Glomerular visceral epithelial cell (primary cell): ENCODE results near the gene CEP131.

Experiments used
- DNase-seq: peaks from one replicate; pipeline ENCODE4 v3.0.0-alpha.2; 2016; ENCODE audit errors: extremely low spot score

The CEP131 gene

GRCh38 chr17:81199482-81199830 is 23.3 kb downstream of the CEP131 start:
- DNase-seq = no peak

GRCh38 chr17:81198826-81199481 is 23.8 kb downstream of the CEP131 start:
- no peak for DNase-seq

GRCh38 chr17:81197831-81198490 is 24.8 kb downstream of the CEP131 start:
- no peak for DNase-seq

- DNase-seq = no peak
Observed at GRCh38 chr17:81197409-81197795, 25.4 kb downstream of the CEP131 start.

GRCh38 chr17:81196505-81197408 is 26.0 kb downstream of the CEP131 start:
- DNase-seq = no peak

- DNase-seq = no peak
Observed at GRCh38 chr17:81195941-81196495, 26.7 kb downstream of the CEP131 start.

- no peak for DNase-seq
Observed at GRCh38 chr17:81194941-81195901, 27.5 kb downstream of the CEP131 start.

- no peak for DNase-seq
Observed at GRCh38 chr17:81194225-81194760, 28.5 kb downstream of the CEP131 start.

GRCh38 chr17:81193470-81194224 is 29.1 kb downstream of the CEP131 start:
- no peak for DNase-seq

- DNase-seq = no peak
Observed at GRCh38 chr17:81193051-81193410, 29.7 kb downstream of the CEP131 start.

GRCh38 chr17:81192386-81193050 is 30.2 kb downstream of the CEP131 start:
- no peak for DNase-seq

GRCh38 chr17:81191646-81192045 is 31.1 kb downstream of the CEP131 start:
- DNase-seq = no peak

- no peak for DNase-seq
Observed at GRCh38 chr17:81191116-81191515, 31.6 kb downstream of the CEP131 start.

- no peak for DNase-seq
Observed at GRCh38 chr17:81190591-81190990, 32.2 kb downstream of the CEP131 start.

GRCh38 chr17:81189670-81190530 is 32.9 kb downstream of the CEP131 start:
- peak; percentile 16 for DNase-seq

- no peak for DNase-seq
Observed at GRCh38 chr17:81189016-81189415, 33.7 kb downstream of the CEP131 start.

GRCh38 chr17:81188491-81188840 is 34.3 kb downstream of the CEP131 start:
- no peak for DNase-seq

- DNase-seq = no peak
Observed at GRCh38 chr17:81187586-81188490, 34.9 kb downstream of the CEP131 start.
